HG03469 (cell line): ENCODE measurements around the gene TTLL6.
"Not testable (repeated sequence)": the region's sequence is repeated elsewhere in the genome, so short reads cannot be mapped to it uniquely, and the experiment has no call there.

Source experiments
- ATAC-seq: cut with Tn5 transposase; IDR thresholded peaks from one replicate; pipeline ENCODE4 v1.9.1; 2021; ENCODE audit warnings: mild to moderate bottlenecking, moderate library complexity, moderate number of reproducible peaks; ENCODE audit not compliant: unreplicated experiment

TTLL6 gene

DNA sequence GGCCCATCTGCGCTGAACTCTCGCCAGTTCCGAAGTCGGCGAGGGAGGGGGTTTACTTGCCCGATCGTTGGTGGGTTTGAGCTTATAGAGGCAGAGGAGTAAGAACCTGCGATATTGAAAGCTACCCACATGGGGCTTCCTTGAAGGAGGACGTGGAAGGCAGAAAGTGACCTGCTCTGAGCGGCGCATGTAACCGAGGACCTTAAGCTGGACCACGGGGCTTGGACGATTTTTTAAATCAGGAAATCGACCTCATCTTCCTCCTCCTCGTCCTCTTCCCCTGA is 92.1 kb downstream of the TTLL6 start:
- no peak for ATAC-seq

DNA sequence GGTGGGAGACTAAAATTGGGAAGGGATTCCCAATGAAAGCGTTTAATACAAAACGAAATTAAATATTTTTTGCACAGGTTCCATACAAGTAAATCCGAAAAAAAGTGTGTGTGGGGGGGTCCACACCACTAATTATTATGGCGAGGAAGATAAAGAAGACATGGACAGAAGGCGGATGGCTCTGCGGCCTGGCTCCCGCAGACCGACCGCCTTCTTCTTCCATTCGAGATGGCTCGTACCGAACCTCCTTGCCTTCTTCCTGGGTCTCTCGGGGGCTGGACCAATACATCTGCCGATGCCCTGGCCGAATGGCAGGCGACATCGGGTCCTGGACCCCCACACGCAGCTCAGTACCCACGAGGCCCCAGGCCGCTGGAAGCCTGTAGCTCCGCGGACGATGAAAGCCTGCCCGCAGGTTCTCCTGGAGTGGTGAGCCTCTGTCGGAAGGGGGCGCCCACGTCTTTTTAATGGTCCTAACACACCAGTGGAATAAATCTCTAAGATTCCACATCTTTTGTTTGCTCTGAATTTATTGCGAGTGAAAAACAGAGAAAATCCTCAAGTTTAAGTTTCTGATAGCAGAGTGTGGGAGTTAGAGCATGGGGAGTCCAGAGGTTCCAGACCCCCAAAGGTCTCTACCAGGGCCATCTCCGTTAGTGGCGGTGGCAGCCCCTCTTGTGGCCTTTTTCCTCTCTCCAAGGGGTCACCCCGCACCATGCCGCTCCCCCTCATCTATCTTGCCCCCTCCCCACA is 92.6 kb downstream of the TTLL6 start:
- ATAC-seq: no peak

DNA sequence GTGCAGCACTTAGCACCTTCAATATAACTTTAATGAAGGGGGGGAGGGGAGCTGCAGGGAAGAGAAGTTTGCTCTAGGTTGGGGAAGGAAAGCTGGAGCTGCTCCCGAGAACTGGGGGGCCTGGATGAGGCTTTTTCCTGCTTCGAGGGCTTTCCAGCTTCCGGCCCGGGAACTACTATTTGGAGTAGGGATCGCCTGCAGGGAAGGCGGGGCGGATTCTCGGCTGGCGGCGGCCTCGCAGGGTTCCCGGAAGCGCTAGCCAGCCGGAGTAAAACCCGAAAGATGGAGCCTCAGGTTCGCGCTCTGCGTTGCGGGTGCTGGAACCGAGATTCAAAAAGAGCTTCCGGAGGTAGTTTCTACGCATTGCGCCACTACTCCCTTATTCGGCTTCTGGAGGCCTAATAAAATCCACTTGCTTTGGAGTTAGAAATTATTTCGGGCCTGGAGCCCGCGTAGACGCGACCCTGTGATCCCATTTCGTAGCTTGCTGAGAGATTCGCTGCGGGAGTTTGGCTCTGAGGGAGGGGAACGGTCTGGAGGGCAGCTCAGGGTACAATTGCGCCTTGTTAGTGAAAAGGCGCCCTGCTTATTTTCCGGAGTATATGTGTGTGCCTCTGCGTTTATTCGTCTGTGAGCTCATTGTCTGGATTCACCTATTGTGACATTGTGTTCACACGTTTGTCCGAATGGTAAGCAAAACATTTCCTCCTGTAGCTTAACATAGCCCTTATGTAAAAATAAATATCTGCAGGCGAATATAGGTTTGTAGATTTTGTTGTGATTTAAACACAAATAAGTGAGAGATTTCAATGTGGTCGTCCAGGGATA is 93.4 kb downstream of the TTLL6 start:
- ATAC-seq: no peak

DNA sequence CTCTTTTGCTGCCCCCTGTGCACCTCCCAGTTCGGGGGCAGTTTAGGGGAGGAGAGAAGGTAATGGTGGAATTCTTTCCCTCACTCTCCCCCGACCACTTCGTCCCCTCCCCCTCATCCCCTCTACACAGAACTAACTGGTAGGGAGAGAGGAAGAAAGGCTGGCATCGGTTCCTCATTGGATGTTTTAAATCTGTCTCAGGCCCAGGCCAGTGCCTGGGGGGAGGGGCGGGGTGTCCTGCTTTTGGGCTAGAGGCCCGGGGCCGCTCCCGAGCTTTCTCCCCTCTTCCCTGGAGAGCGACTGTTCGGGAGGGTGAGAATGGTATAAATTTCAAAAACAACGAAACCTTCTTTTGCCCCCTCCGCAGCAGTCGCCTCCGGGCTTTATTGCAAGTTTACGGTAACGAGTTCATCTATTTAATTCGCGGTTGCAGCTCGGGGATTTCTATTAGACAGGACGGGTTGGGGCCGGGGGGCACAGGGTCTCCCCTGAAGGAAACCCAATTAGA is 94.1 kb downstream of the TTLL6 start, which contains the start of gene PRAC2:
TSS of gene PRAC2 (plus strand) at position 271 of the 508 bp plus-strand sequence. CDS start 1,226 bp downstream, outside the sequence.
- no peak for ATAC-seq

GRCh38 chr17:48722201-48722907 is 94.7 kb downstream of the TTLL6 start, which contains the start of gene PRAC1:
Gene PRAC1 (minus strand): TSS chr17:48722518. CDS start chr17:48722392, 126 bp downstream.
- no peak for ATAC-seq

DNA sequence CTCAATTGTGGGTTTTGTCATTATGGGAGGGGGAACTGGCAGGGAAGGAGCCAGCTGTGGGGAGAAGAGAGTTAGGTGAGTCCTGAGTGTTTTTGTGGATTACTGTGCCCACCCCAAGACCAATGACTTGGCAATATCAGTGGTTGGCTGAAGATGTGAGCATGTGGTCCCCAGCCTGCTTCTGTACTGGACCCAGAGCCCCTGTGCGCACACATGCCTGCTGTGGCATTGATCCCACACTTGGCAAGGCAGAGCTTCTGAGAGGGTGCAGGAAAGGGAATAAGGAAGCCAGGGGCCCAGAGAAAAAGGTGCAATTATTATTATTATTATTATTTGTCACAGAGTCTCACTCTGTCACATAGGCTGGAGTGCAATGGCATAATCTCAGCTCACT is 96.0 kb downstream of the TTLL6 start:
- ATAC-seq: no peak

- ATAC-seq: no peak
These were observed 96.6 kb downstream of the TTLL6 start for GRCh38 chr17:48720266-48721008.

DNA sequence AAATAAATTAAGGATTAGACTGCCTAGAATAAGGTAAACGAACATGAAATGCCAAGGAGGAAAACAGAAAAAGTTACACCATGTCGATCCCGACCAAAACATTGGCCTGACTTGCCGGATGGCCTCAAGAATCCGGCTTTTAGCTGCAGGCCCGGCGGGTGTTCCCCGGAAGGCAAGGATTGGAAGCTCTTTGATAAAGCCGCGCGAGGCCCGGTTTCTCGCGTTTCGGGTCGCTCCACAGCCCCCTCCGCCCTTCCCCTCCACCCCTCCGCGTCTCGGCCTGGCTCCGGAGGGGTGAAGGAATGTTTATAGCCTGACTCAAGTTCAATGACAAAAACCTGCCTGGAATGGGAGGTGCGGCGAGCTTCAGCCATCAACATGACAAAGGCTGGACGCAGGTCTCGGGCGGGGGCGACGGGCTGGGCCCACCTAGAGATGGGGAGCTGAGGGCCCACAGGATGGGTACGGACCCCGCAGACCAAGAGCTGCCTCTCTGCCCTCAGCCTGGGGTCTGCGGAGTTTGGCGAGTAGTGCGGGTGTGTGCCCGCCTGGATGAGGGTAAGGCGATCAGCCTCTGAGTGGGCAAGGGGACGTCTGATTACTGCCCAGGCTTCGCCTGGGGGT is 97.3 kb downstream of the TTLL6 start:
- no peak for ATAC-seq

DNA sequence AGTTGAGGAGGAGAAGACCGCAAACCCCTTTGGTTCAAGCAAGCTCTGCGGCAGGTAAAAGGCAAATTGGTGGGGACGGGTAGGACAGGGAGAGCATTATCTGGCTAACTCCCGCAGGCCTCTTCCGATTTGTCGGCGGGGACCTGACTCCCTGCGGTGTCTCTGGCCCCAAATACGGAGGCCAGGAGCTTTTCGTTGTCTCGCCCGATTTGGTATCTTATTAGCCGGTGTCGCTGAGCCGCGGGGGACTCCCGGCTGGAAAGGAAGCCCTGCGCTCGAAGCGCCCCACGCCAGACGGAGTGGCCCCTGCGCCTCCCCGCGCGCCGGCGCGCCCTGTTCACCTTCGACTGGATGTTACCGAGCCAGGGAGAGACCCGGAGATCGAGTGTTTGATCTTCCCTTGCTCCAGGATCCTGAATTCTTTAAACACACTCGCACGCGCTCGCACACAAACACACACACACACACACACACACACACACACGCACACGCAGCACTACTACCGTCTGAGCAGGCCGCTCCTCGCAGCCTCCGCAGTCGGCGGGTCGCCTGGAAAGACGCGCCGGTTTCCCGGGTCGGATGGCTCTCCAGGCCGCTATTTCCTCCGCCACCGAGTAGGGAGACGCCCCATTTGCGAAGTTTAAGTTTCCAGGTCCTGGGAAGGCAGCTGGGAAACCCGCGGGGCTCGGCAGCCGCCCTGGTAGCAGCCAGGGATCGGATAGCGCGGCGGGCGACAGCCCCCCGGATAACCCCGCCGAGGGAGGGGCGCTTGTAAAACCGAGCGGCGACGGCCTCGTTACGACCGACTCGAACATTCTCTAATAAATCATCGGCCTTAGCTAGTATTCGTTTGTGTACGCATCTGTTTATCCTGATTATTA is 98.0 kb downstream of the TTLL6 start:
- no peak for ATAC-seq

GRCh38 chr17:48718227-48718760 is 98.7 kb downstream of the TTLL6 start:
- no peak for ATAC-seq

GRCh38 chr17:48717367-48718226 is 99.4 kb downstream of the TTLL6 start:
- no peak for ATAC-seq

DNA sequence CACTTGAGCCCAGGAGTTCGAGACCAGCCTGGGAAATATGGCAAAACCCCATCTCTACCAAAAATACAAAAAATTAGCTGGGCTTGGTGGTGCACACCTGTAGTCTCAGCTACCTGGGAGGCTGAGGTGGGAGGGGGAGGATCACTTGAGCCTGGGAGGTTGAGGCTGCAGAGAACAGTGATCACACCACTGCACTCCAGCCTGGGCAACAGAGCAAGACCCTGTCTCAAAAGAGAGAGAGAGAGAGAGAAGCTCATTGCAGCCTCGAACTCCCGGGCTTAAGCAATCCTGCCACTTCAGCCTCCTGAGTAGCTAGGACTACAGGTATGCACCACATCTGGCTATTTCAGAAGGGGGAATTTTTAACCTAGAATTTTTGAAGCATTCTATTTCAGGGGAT is 100.5 kb downstream of the TTLL6 start:
- not testable (repeated sequence) for ATAC-seq

- no peak for ATAC-seq
These were observed 101.3 kb downstream of the TTLL6 start for GRCh38 chr17:48715496-48716399.
